Astrocyte (in vitro differentiated cells and primary cell): Measurements from ENCODE around the gene RASA1.

ENCODE experiments used
- CTCF ChIP-seq: IDR thresholded peaks from 2 replicates; pipeline ENCODE4 v1.5.1; 2011; ENCODE audit warnings: low read depth, mild to moderate bottlenecking, inconsistent platforms, low read length, moderate library complexity; ENCODE audit not compliant: insufficient read depth
- EZH2 ChIP-seq: IDR thresholded peaks from 2 replicates; pipeline ENCODE4 v1.6.1; 2012; ENCODE audit warnings: mild to moderate bottlenecking, low read length, inconsistent platforms; ENCODE audit not compliant: insufficient read depth

- TF ChIP-seq CTCF (no peak), EZH2 (no peak)
These were observed 13.6 kb upstream of the RASA1 start for GRCh38 chr5:87254035-87254434.
